Astrocyte of the spinal cord (primary cell): ENCODE data around the gene SRRT.
A peak's percentile ranks its signal among the peaks of the same experiment; 100 is the strongest.

Source experiments
- DNase-seq: peaks from one replicate; pipeline ENCODE4 v3.0.0; 2011; ENCODE audit warnings: low read depth, low spot score
- H3K4me3 ChIP-seq: 2 replicates; pipeline ENCODE4 v1.5.1; 2011; ENCODE audit warnings: low read depth, mild to moderate bottlenecking, low read length, moderate library complexity
- CTCF ChIP-seq: IDR thresholded peaks from 2 replicates; pipeline ENCODE4 v1.5.1; 2012; ENCODE audit warnings: low read depth, mild to moderate bottlenecking, low read length, inconsistent platforms
- in situ Hi-C: cut with HindIII; loops from 2 replicates; pipeline ENCODE4 v1.10.0; 2017; ENCODE audit warnings: low sequenced_read_pairs

SRRT gene

GRCh38 chr7:100864263-100864845, 10.5 kb upstream of the SRRT start:
- DNase-seq: no peak

GRCh38 chr7:100865372-100865911, 9.5 kb upstream of the SRRT start:
- peak; percentile 47 for DNase-seq
- TF ChIP-seq CTCF: no peak
- in situ Hi-C loops: no loop called here
- H3K4me3 ChIP-seq: no peak overlapping the region

More at GRCh38 chr7:100864263-100864845, 10.5 kb upstream of the SRRT start:
- in situ Hi-C loops: no loop called here
- TF ChIP-seq CTCF: no peak
- no peak overlapping the region for H3K4me3 ChIP-seq

GRCh38 chr7:100865938-100866728, 8.8 kb upstream of the SRRT start:
- no peak overlapping the region for H3K4me3 ChIP-seq
- no peak for TF ChIP-seq CTCF

GRCh38 chr7:100866729-100867039, 8.2 kb upstream of the SRRT start:
- DNase-seq: no peak
- peak overlapping the region; percentile 93 for H3K4me3 ChIP-seq
- TF ChIP-seq CTCF: no peak
- in situ Hi-C loops: no loop called here

More at GRCh38 chr7:100865938-100866728, 8.8 kb upstream of the SRRT start:
- in situ Hi-C loops: no loop called here
- peak; percentile 50 for DNase-seq

- peak within 1 kb of the TSS; percentile 93 for H3K4me3 ChIP-seq
- in situ Hi-C loops: no loop called here
- TF ChIP-seq CTCF: no peak
- DNase-seq: peak; percentile 96
These were observed 7.7 kb upstream of the SRRT start, which contains the start of gene TRIP6 for GRCh38 chr7:100867040-100867775. Gene TRIP6 (plus strand): TSS chr7:100867387. CDS start chr7:100867498, 111 bp downstream.

- no peak for TF ChIP-seq CTCF
- peak overlapping the region; percentile 93 for H3K4me3 ChIP-seq
- in situ Hi-C loops: no loop called here
- DNase-seq: no peak
These were observed 7.0 kb upstream of the SRRT start for GRCh38 chr7:100867776-100868485.
